HepG2 (cell line): ENCODE results near the gene WDR5B. TPM values are rescaled to one million over a fixed set of nuclear protein-coding genes. Genes with fewer than 3 reads are reported as not detected.

Source experiments
- DMAP1 ChIP-seq: IDR thresholded peaks from 2 replicates; pipeline ENCODE4 v1.6.1; 2016
- FOXJ3 ChIP-seq: sonication (generic); formaldehyde crosslinking; IDR thresholded peaks from 2 replicates; pipeline ENCODE4 v1.4.0; 2020; ENCODE audit warnings: missing genetic modification reagents, mild to moderate bottlenecking, borderline replicate concordance
- GABPA ChIP-seq, 2 experiments: IDR thresholded peaks; 2 replicates each; pipeline ENCODE4 v1.6.1; 2011 to 2016; ENCODE audit warnings: low read depth in 2 of 2, low read length in 1 of 2, missing biosample characterization in 1 of 2, missing genetic modification characterization in 1 of 2
- HNF4A ChIP-seq: sonication (generic); formaldehyde crosslinking; IDR thresholded peaks from 2 replicates; pipeline ENCODE4 v1.4.0; 2020; ENCODE audit warnings: missing genetic modification reagents
- IRF1 ChIP-seq: sonication (generic); formaldehyde crosslinking; IDR thresholded peaks from 2 replicates; pipeline ENCODE4 v1.4.0; 2020; ENCODE audit warnings: low read depth, mild to moderate bottlenecking, missing genetic modification reagents
- MBNL3 ChIP-seq: fragments of 250-450 bp; sonication (Bioruptor Pico); conservative IDR thresholded peaks from 2 replicates; pipeline ENCODE4 v1.8.0; 2022; ENCODE audit warnings: mild to moderate bottlenecking, inconsistent platforms
- MED13 ChIP-seq: sonication (generic); formaldehyde crosslinking; IDR thresholded peaks from 2 replicates; pipeline ENCODE4 v1.5.0; 2020; ENCODE audit warnings: missing genetic modification reagents
- MLLT10 ChIP-seq: sonication (generic); formaldehyde crosslinking; IDR thresholded peaks from 2 replicates; pipeline ENCODE4 v1.4.0; 2020; ENCODE audit warnings: missing genetic modification reagents
- MXI1 ChIP-seq: IDR thresholded peaks from 3 replicates; pipeline ENCODE4 v1.6.1; 2012; ENCODE audit warnings: low read depth, low read length, inconsistent platforms, borderline replicate concordance
- MZF1 ChIP-seq: sonication (generic); formaldehyde crosslinking; IDR thresholded peaks from 2 replicates; pipeline ENCODE4 v1.8.1; 2023; ENCODE audit warnings: mild to moderate bottlenecking, missing genetic modification reagents, borderline replicate concordance
- RARA ChIP-seq: IDR thresholded peaks from 2 replicates; pipeline ENCODE4 v1.6.1; 2016; ENCODE audit warnings: missing genetic modification reagents, missing compliant biosample characterization
- SMAD3 ChIP-seq: sonication (generic); formaldehyde crosslinking; IDR thresholded peaks from 2 replicates; pipeline ENCODE4 v1.4.0; 2020; ENCODE audit warnings: missing genetic modification reagents
- SNRNP70 ChIP-seq: fragments of 200-400 bp; formaldehyde crosslinking; IDR thresholded peaks from 2 replicates; pipeline ENCODE4 v1.6.1; 2017; ENCODE audit warnings: mild to moderate bottlenecking, low read depth, low read length, moderate library complexity
- ZHX1 ChIP-seq: sonication (generic); formaldehyde crosslinking; IDR thresholded peaks from 2 replicates; pipeline ENCODE4 v1.8.1; 2022; ENCODE audit warnings: low read depth, mild to moderate bottlenecking, missing genetic modification reagents
- ZNF12 ChIP-seq: sonication (generic); formaldehyde crosslinking; IDR thresholded peaks from 2 replicates; pipeline ENCODE4 v1.5.0; 2020; ENCODE audit warnings: missing genetic modification reagents
- ZNF138 ChIP-seq: sonication (generic); formaldehyde crosslinking; IDR thresholded peaks from 2 replicates; pipeline ENCODE4 v1.5.0; 2020; ENCODE audit warnings: mild to moderate bottlenecking, low read depth, missing genetic modification reagents
- ZNF292 ChIP-seq: sonication (generic); formaldehyde crosslinking; IDR thresholded peaks from 2 replicates; pipeline ENCODE4 v1.8.1; 2022; ENCODE audit warnings: mild to moderate bottlenecking, low read depth, missing genetic modification reagents, borderline replicate concordance
- ZNF362 ChIP-seq: sonication (generic); formaldehyde crosslinking; IDR thresholded peaks from 2 replicates; pipeline ENCODE4 v1.4.0; 2020; ENCODE audit warnings: missing genetic modification reagents, mild to moderate bottlenecking, borderline replicate concordance
- ZNF512 ChIP-seq: sonication (generic); formaldehyde crosslinking; IDR thresholded peaks from 2 replicates; pipeline ENCODE4 v1.4.0; 2020; ENCODE audit warnings: mild to moderate bottlenecking, missing genetic modification reagents
- ZNF605 ChIP-seq: sonication (generic); formaldehyde crosslinking; IDR thresholded peaks from 2 replicates; pipeline ENCODE4 v1.8.0; 2022; ENCODE audit warnings: mild to moderate bottlenecking, missing genetic modification reagents
- ZNF616 ChIP-seq: sonication (generic); formaldehyde crosslinking; IDR thresholded peaks from 2 replicates; pipeline ENCODE4 v1.5.0; 2020; ENCODE audit warnings: low read depth, mild to moderate bottlenecking, missing genetic modification reagents
- ZNF644 ChIP-seq: IDR thresholded peaks from 2 replicates; pipeline ENCODE4 v1.6.1; 2016; ENCODE audit warnings: low read depth
- polyA plus RNA-seq, 8 experiments: library from polyadenylated mRNA; depleted of rRNA in 3 of 8; stranded (reverse) in 7 of 8; unstranded in 1 of 8; fragments of >200 nt; fragmentation: Illumina TruSeq in 4 of 8; extraction: Trizol in 4 of 8; gene quantifications; 2 replicates each; pipeline versions ENCODE4 v1.2.1 to v1.2.3, GENCODE V29; 2011 to 2016; ENCODE audit warnings: low read depth in 4 of 8, missing spikeins in 1 of 8, mixed read lengths in 1 of 8; ENCODE audit not compliant: insufficient read depth in 1 of 8
- total RNA-seq, 5 experiments: library from RNA; depleted of rRNA; stranded (reverse); fragments of >200 nt; fragmentation: Illumina TruSeq; extraction: Trizol; gene quantifications; 2 replicates each; pipeline ENCODE4 v1.2.3, GENCODE V29; 2016; ENCODE audit warnings: low read depth in 1 of 5

Gene WDR5B
- total and polyA plus RNA-seq, 2 of the 13 experiments (the other 11 are each of a cell fraction or from before 2014, with no cell fraction given): 2.5 to 3.6 TPM

- TF ChIP-seq ZNF362 (CRISPR knock-in tag) (peak; percentile 60; the same call in 1 of the 2 replicates), MZF1 (no peak), GABPA (IDR thresholded peaks at IDR 0.05; ENCODE audit: low read depth, low read length) (no peak), GABPA (CRISPR knock-in tag; IDR thresholded peaks at IDR 0.05; ENCODE audit: low read depth) (0 out of 2 replicates have a peak, but pooled peaks have one; percentile 18), ZNF605 (no peak; the same call in 1 of the 2 replicates), SMAD3 (CRISPR knock-in tag) (peak; percentile 62; the same call in 1 of the 2 replicates), HNF4A (CRISPR knock-in tag) (peak; percentile 58), ZNF616 (CRISPR knock-in tag) (no peak; the same call in 1 of the 2 replicates), SNRNP70 (no peak), ZNF644 (no peak), IRF1 (0 out of 2 replicates have a peak, but pooled peaks have one; percentile 68), ZNF512 (CRISPR knock-in tag) (peak; percentile 30; the same call in 1 of the 2 replicates), DMAP1 (CRISPR knock-in tag) (peak; percentile 84), RARA (CRISPR knock-in tag) (peak; percentile 56), ZNF292 (CRISPR knock-in tag) (peak; percentile 95), ZHX1 (CRISPR knock-in tag) (peak; percentile 94), ZNF138 (CRISPR knock-in tag) (0 out of 2 replicates have a peak, but pooled peaks have one; percentile 69), MXI1 (peak; percentile 96; the same call in 1 of the 3 replicates), MBNL3 (no peak), ZNF12 (CRISPR knock-in tag) (peak; percentile 81; the same call in 1 of the 2 replicates), MED13 (CRISPR knock-in tag) (peak; percentile 78; the same call in 1 of the 2 replicates), FOXJ3 (CRISPR knock-in tag) (no peak), MLLT10 (no peak)
Observed at GRCh38 chr3:122383771-122384697, 31.8 kb downstream of the WDR5B start, which contains the start of gene FAM162A (continued).
